OCI-LY3 (cell line): ENCODE results near the gene IRX6.

ENCODE experiments used
- CTCF ChIP-seq: fragments of 200-600, 300-600 bp; sonication (generic); IDR thresholded peaks from 2 replicates; pipeline ENCODE4 v1.5.1; 2014; ENCODE audit warnings: antibody characterized with exemption, low read length, low read depth
- EZH2phosphoT487 ChIP-seq: fragments of 200-600 bp; shearing (Covaris generic); IDR thresholded peaks from 2 replicates; pipeline ENCODE4 v1.6.1; 2018; ENCODE audit warnings: antibody characterized with exemption, mixed run types, low read depth

DNA sequence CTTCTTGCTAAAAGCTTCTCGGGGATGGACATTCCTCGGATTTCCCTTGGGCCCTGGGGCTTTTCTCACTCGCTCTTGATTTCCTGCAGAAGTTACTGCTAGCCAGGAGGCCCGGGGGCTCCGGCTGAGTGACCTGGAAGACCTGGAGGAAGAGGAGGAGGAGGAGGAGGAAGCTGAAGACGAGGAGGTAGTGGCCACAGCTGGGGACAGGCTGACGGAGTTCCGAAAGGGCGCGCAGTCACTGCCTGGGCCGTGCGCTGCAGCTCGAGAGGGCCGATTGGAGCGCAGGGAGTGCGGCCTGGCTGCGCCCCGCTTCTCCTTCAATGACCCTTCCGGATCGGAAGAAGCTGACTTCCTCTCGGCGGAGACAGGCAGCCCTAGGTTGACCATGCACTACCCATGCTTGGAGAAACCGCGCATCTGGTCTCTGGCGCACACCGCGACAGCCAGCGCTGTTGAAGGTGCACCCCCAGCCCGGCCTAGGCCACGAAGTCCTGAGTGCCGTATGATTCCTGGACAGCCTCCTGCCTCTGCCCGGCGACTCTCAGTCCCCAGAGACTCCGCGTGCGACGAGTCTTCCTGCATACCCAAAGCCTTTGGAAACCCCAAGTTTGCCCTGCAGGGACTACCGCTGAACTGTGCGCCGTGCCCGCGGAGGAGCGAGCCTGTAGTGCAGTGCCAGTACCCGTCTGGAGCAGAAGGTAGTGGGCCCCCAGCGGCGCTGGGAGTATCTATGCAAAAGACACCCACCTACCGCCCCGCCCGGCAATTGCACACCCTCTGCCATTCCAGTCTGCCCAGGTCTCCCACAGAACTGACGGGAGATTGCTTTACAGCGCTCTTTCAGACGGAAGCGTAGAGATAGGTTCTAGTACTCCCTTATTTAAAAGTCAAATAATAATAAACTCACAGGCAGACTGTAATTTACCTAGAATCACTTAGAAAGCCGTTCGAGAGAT, 4.9 kb downstream of the IRX6 start:
- no peak for TF ChIP-seq CTCF
- no peak for TF ChIP-seq EZH2phosphoT487
